DND-41 (cell line): ENCODE results near the gene REC114.

Experiments used
- EZH2 ChIP-seq: IDR thresholded peaks from 3 replicates; pipeline ENCODE4 v1.6.1; 2012; ENCODE audit warnings: borderline replicate concordance, low read depth, mild to moderate bottlenecking, moderate library complexity, low read length, inconsistent platforms; ENCODE audit not compliant: severe bottlenecking
- TF ChIP-seq, protein P1 (sequence below): IDR thresholded peaks from 2 replicates; pipeline ENCODE4 v1.5.1; 2012; ENCODE audit warnings: borderline replicate concordance, low read length, moderate library complexity, mild to moderate bottlenecking; ENCODE audit not compliant: poor library complexity, severe bottlenecking; ENCODE audit errors: extremely low read depth

DNA sequence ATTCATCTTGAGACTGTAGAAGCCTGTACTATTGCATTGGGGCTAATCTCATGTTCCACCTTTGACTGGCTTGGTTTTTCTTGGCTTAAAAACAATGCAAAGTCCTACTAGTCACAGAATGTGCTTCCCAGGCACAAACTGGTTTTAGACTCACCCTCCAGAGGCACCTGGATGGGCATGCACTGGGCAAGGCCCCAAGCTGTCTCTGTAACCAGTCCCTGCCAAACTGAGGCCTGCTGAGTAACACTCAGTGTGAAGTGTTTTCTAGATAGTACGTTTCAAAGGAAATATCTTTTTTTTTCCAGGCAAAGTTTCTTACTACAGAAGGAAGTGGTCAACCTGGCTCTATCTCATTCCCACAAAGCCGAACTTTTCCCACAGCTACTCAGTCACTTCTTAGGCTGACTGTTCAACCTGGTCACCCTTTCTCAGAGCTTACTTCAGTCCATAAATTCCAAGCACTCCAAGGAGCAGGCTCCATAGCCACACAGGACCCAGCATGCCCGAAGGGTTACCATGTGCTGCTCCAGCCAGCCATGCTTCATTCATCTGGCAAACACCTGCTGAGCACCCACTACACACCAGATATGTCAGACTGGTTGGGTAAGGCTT lies 132.8 kb downstream of the REC114 start:
- TF ChIP-seq, protein P1, sequence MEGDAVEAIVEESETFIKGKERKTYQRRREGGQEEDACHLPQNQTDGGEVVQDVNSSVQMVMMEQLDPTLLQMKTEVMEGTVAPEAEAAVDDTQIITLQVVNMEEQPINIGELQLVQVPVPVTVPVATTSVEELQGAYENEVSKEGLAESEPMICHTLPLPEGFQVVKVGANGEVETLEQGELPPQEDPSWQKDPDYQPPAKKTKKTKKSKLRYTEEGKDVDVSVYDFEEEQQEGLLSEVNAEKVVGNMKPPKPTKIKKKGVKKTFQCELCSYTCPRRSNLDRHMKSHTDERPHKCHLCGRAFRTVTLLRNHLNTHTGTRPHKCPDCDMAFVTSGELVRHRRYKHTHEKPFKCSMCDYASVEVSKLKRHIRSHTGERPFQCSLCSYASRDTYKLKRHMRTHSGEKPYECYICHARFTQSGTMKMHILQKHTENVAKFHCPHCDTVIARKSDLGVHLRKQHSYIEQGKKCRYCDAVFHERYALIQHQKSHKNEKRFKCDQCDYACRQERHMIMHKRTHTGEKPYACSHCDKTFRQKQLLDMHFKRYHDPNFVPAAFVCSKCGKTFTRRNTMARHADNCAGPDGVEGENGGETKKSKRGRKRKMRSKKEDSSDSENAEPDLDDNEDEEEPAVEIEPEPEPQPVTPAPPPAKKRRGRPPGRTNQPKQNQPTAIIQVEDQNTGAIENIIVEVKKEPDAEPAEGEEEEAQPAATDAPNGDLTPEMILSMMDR: no peak
- TF ChIP-seq EZH2: no peak
